H1 (cell line): ENCODE results near the gene SSTR4. TPM values are rescaled to one million over a fixed set of nuclear protein-coding genes. Genes with fewer than 3 reads are reported as not detected.

ENCODE experiments used
- CTCF ChIA-PET: fragments of 300-600 bp; sonication (Branson Sonifier 250); formaldehyde crosslinking; loops from one replicate; lab custom pipeline; 2021; ENCODE audit not compliant: partially characterized antibody; lab: Charles Lee
- POLR2A ChIA-PET: fragments of 300-600 bp; sonication (Branson Sonifier 250); formaldehyde crosslinking; loops from one replicate; lab custom pipeline; 2021; ENCODE audit warnings: inconsistent platforms; ENCODE audit not compliant: partially characterized antibody; lab: Charles Lee
- DNase-seq, 2 experiments: peaks; one replicate each; pipeline versions ENCODE4 v3.0.0 to v3.0.0-alpha.2; 2010 to 2022; ENCODE audit warnings: low spot score in 2 of 2, low read depth in 1 of 2, mixed read lengths in 1 of 2
- FAIRE-seq: peaks from 2 replicates; lab custom pipeline; 2011; peaks lifted over from hg19 to GRCh38; lab: Jason Lieb, UNC
- H2AFZ ChIP-seq: 2 replicates; pipeline ENCODE4 v1.8.1; 2012; ENCODE audit warnings: low read length, inconsistent platforms
- H2AK5ac ChIP-seq: 2 replicates; pipeline ENCODE4 v1.6.1; 2013; ENCODE audit warnings: low read depth, low read length
- H2BK120ac ChIP-seq: replicated peaks from 2 replicates; pipeline ENCODE3; 2013; ENCODE audit warnings: low read depth, low read length, inconsistent platforms
- H2BK12ac ChIP-seq: 2 replicates; pipeline ENCODE4 v1.6.1; 2013; ENCODE audit warnings: low read depth, low read length
- H2BK15ac ChIP-seq: 2 replicates; pipeline ENCODE4 v1.6.1; 2013; ENCODE audit warnings: low read length
- H2BK20ac ChIP-seq: 2 replicates; pipeline ENCODE4 v1.6.1; 2013; ENCODE audit warnings: low read length
- H2BK5ac ChIP-seq: 2 replicates; pipeline ENCODE4 v1.6.1; 2013; ENCODE audit warnings: low read depth, low read length
- H3K14ac ChIP-seq: 2 replicates; pipeline ENCODE4 v1.6.1; 2013; ENCODE audit warnings: inconsistent platforms; ENCODE audit not compliant: insufficient read length
- H3K18ac ChIP-seq: 2 replicates; pipeline ENCODE4 v1.6.1; 2013; ENCODE audit warnings: low read length; ENCODE audit errors: extremely low read depth
- H3K23ac ChIP-seq: 2 replicates; pipeline ENCODE4 v1.6.1; 2013; ENCODE audit warnings: inconsistent platforms; ENCODE audit not compliant: insufficient read length
- H3K23me2 ChIP-seq: 2 replicates; pipeline ENCODE4 v1.6.1; 2013; ENCODE audit warnings: low read depth, low read length
- H3K27ac ChIP-seq: 2 replicates; pipeline ENCODE4 v1.6.1; 2011; ENCODE audit warnings: low read depth, low read length, inconsistent platforms
- H3K27me3 ChIP-seq, 4 experiments: replicated peaks in 1 of 4; 1 replicate in 1 of 4; 2 replicates in 3 of 4; pipeline versions ENCODE4 v1.6.1 to v1.8.1; 2011 to 2013; ENCODE audit warnings: low read length in 3 of 4, mild to moderate bottlenecking in 3 of 4, inconsistent platforms in 2 of 4, mixed read lengths in 2 of 4, moderate library complexity in 1 of 4; ENCODE audit not compliant: control insufficient read depth in 3 of 4, insufficient read depth in 3 of 4; ENCODE audit errors: extremely low read depth in 1 of 4
- H3K36me3 ChIP-seq, 4 experiments: 2 replicates each; pipeline versions ENCODE4 v1.6.1 to v1.8.1; 2011 to 2013; ENCODE audit warnings: mild to moderate bottlenecking in 4 of 4, low read length in 3 of 4, moderate library complexity in 2 of 4, control low read depth in 1 of 4, inconsistent platforms in 1 of 4; ENCODE audit not compliant: insufficient read depth in 4 of 4, control insufficient read depth in 2 of 4
- H3K4ac ChIP-seq: replicated peaks from 2 replicates; pipeline ENCODE3; 2013; ENCODE audit warnings: low read length, low read depth, mixed read lengths, inconsistent platforms; ENCODE audit not compliant: insufficient read length
- H3K4me1 ChIP-seq, 4 experiments: replicated peaks in 1 of 4; 1 replicate in 1 of 4; 2 replicates in 3 of 4; pipeline versions ENCODE4 v1.6.1 to v1.8.1; 2011 to 2013; ENCODE audit warnings: low read length in 3 of 4, inconsistent platforms in 2 of 4, mixed read lengths in 1 of 4; ENCODE audit not compliant: insufficient read depth in 4 of 4, control insufficient read depth in 3 of 4
- H3K4me2 ChIP-seq, 2 experiments: 2 replicates each; pipeline versions ENCODE4 v1.6.1 to v1.8.1; 2011 to 2013; ENCODE audit warnings: low read depth in 2 of 2, low read length in 2 of 2, control low read depth in 1 of 2, inconsistent platforms in 1 of 2, mild to moderate bottlenecking in 1 of 2; ENCODE audit not compliant: insufficient read depth in 1 of 2
- H3K4me3 ChIP-seq, 4 experiments: fragments of 200-600, 300-600 bp in 1 of 4; sonication (generic), shearing (Covaris generic), sonication (Bioruptor Twin) in 1 of 4; 2 replicates each; pipeline versions ENCODE4 v1.5.1 to v1.8.1; 2011 to 2016; ENCODE audit warnings: low read length in 4 of 4, low read depth in 3 of 4, control low read depth in 2 of 4, inconsistent platforms in 2 of 4, mild to moderate bottlenecking in 2 of 4, mixed read lengths in 1 of 4, moderate library complexity in 1 of 4; ENCODE audit not compliant: insufficient read depth in 2 of 4; ENCODE audit errors: extremely low read depth in 1 of 4
- H3K56ac ChIP-seq: replicated peaks from 2 replicates; pipeline ENCODE3; 2013; ENCODE audit warnings: low read depth, mild to moderate bottlenecking, mixed read lengths, low read length, inconsistent platforms; ENCODE audit not compliant: insufficient read length
- H3K79me1 ChIP-seq: 2 replicates; pipeline ENCODE4 v1.6.1; 2013; ENCODE audit warnings: low read depth, low read length, control low read depth
- H3K79me2 ChIP-seq, 2 experiments: 2 replicates each; pipeline versions ENCODE4 v1.6.1 to v1.8.1; 2012 to 2013; ENCODE audit warnings: low read length in 2 of 2, mild to moderate bottlenecking in 2 of 2, inconsistent platforms in 1 of 2; ENCODE audit not compliant: insufficient read depth in 2 of 2, control insufficient read depth in 1 of 2
- H3K9ac ChIP-seq, 4 experiments: replicated peaks in 1 of 4; 1 replicate in 1 of 4; 2 replicates in 3 of 4; pipeline versions ENCODE4 v1.6.1 to v1.8.1; 2011 to 2013; ENCODE audit warnings: low read depth in 3 of 4, low read length in 3 of 4, control low read depth in 2 of 4, mild to moderate bottlenecking in 2 of 4, moderate library complexity in 2 of 4, inconsistent platforms in 1 of 4; ENCODE audit errors: extremely low read depth in 1 of 4
- H3K9me3 ChIP-seq, 2 experiments: 2 replicates each; pipeline versions ENCODE4 v1.6.1 to v1.8.1; 2012 to 2013; ENCODE audit warnings: mild to moderate bottlenecking in 2 of 2, moderate library complexity in 2 of 2, control low read depth in 1 of 2, inconsistent platforms in 1 of 2, low read depth in 1 of 2, low read length in 1 of 2, mixed read lengths in 1 of 2; ENCODE audit not compliant: insufficient read depth in 2 of 2
- H4K20me1 ChIP-seq, 2 experiments: replicated peaks in 1 of 2; 2 replicates each; pipeline versions ENCODE3 to v1.8.1; 2011 to 2013; ENCODE audit warnings: inconsistent platforms in 2 of 2, low read length in 2 of 2, mild to moderate bottlenecking in 1 of 2; ENCODE audit not compliant: insufficient read depth in 2 of 2, control insufficient read depth in 1 of 2
- H4K5ac ChIP-seq: 2 replicates; pipeline ENCODE4 v1.6.1; 2013; ENCODE audit warnings: low read length, low read depth, mixed read lengths, inconsistent platforms; ENCODE audit not compliant: insufficient read length
- H4K8ac ChIP-seq: 2 replicates; pipeline ENCODE4 v1.8.0; 2013; ENCODE audit warnings: mild to moderate bottlenecking, moderate library complexity, low read length, inconsistent platforms; ENCODE audit not compliant: insufficient read depth; ENCODE audit errors: extremely low read depth
- H4K91ac ChIP-seq: replicated peaks from 2 replicates; pipeline ENCODE3; 2013; ENCODE audit warnings: low read length, mixed read lengths, inconsistent platforms; ENCODE audit not compliant: insufficient read length
- EGR1 ChIP-seq: IDR thresholded peaks from 2 replicates; pipeline ENCODE4 v1.6.1; 2011; ENCODE audit warnings: low read depth, low read length, borderline replicate concordance
- NRF1 ChIP-seq: IDR thresholded peaks from 2 replicates; pipeline ENCODE4 v1.6.1; 2011; ENCODE audit warnings: mild to moderate bottlenecking, low read depth, low read length, improper control_type of control experiment
- POLR2A ChIP-seq, 2 experiments: IDR thresholded peaks; 1 replicate in 1 of 2; 2 replicates in 1 of 2; pipeline ENCODE4 v1.6.1; 2011; ENCODE audit warnings: low read depth in 2 of 2, low read length in 2 of 2, mild to moderate bottlenecking in 2 of 2; ENCODE audit errors: control extremely low read depth in 1 of 2
- TCF12 ChIP-seq: IDR thresholded peaks from 2 replicates; pipeline ENCODE4 v1.6.1; 2011; ENCODE audit warnings: low read depth, mild to moderate bottlenecking, low read length
- YY1 ChIP-seq: IDR thresholded peaks from 2 replicates; pipeline ENCODE4 v1.6.1; 2011; ENCODE audit warnings: low read depth, mild to moderate bottlenecking, low read length
- WGBS, 2 experiments: shearing (Covaris generic) in 1 of 2; methylation state at CpG; one replicate each; pipeline versions ENCODE4 v1.1.6 to v1.1.7; 2013 to 2015; ENCODE audit warnings: low lambda C conversion rate in 2 of 2, mixed read lengths in 2 of 2, inconsistent platforms in 1 of 2, low coverage in 1 of 2, missing lambda C conversion rate in 1 of 2; ENCODE audit not compliant: insufficient replicate concordance in 2 of 2, insufficient coverage in 1 of 2, insufficient read length in 1 of 2; ENCODE audit errors: extremely low coverage in 1 of 2, missing lambda C conversion rate in 1 of 2; 5-methylcytosine and 5-hydroxymethylcytosine counted together
- polyA plus RNA-seq, 7 experiments: library from polyadenylated mRNA; depleted of rRNA in 3 of 7; stranded (reverse) in 5 of 7; unstranded in 2 of 7; fragments of >200 nt in 5 of 7; fragments of 200-250 nt in 2 of 7; gene quantifications; 1 replicate in 5 of 7; 2 replicates in 1 of 7; 4 replicates in 1 of 7; pipeline versions ENCODE4 v1.2.1 to v1.2.3, GENCODE V29; 2011 to 2013; ENCODE audit warnings: missing spikeins in 2 of 7, mixed read lengths in 2 of 7
- total RNA-seq: library from RNA; stranded (reverse); fragmentation: NEBNext Ultra II Directional; extraction: Animal tissue kit (Norgen Biotek cat#: 25700); gene quantifications from 2 replicates; pipeline ENCODE4 v1.2.1, GENCODE V29; 2021
- TF ChIP-seq, protein P1 (sequence below): IDR thresholded peaks from 2 replicates; pipeline ENCODE4 v1.6.1; 2011; ENCODE audit warnings: low read length, improper control_type of control experiment
- TF ChIP-seq, protein P2 (sequence below), 3 experiments: IDR thresholded peaks; 1 replicate in 2 of 3; 2 replicates in 1 of 3; pipeline versions ENCODE4 v1.5.1 to v1.6.1; 2011; ENCODE audit warnings: low read length in 3 of 3, mild to moderate bottlenecking in 3 of 3, inconsistent platforms in 2 of 3, low read depth in 1 of 3, moderate library complexity in 1 of 3; ENCODE audit not compliant: insufficient read depth in 1 of 3; ENCODE audit errors: control extremely low read depth in 1 of 3

The SSTR4 gene
- total and polyA plus RNA-seq, 2 of the 8 experiments (the other 6 are each of a cell fraction or from before 2014, with no cell fraction given), result 0.05 TPM; not detected in 1

DNA sequence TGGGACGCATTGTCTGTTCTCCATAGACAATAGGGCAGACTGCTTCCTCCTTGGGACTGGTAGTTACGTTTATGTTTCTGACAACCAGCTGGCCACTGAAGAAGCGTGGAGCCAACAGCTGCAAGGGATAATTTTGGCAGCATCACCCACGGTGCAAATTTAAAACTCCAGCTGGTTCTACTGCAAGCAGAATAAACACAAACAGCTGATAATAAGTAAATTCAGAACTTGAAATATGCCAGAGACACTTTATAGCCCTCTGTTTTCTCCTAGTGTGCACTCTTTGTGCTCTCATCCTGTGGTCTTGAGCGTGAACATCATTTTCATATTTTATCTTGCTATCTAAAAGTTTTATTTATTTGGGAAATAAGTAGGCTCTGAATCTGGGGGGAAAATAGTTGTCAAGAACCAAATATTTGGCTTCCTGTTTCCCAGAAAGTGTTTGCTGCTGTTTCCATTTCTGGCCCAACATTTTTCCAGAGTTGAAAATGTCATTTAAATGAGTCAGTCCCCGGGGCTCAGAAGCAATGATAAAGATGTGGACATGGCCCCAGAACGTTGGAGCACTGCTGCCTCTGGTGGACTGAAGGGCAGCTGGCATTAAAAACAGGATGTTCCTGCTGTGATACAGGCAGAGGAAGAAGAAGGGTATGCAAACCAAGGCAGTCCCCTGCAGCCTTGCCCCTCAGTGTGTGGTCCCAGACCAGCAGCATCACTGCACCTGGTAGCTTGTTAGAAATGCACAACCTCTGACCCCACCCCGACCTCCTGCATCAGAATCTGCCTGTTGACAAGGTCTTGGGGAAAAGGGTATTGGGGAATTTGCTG is 26.8 kb downstream of the SSTR4 start:
- no peak overlapping the region for H2AK5ac ChIP-seq
- H3K4me1 ChIP-seq, result peaks cover 0 to 9% (median 4%) of the 10 kb centered on the region in 4 experiments; a peak in 5 of 7 replicates
- no peak overlapping the region for H2AFZ ChIP-seq
- H4K5ac ChIP-seq, result no peak overlapping the region
- H3K4me2 ChIP-seq, result peak overlapping the region; percentile 9 to 36; a peak in 2 of 4 replicates
- peak; percentile 82 for FAIRE-seq
- H2BK5ac ChIP-seq, result peak overlapping the region; percentile 66; the same call in 1 of the 2 replicates
- no peaks in the 10 kb centered on the region for H4K20me1 ChIP-seq
- H3K4ac ChIP-seq, result no peak overlapping the region
- H2BK15ac ChIP-seq, result no peak overlapping the region
- no peak overlapping the region for H3K56ac ChIP-seq
- H3K18ac ChIP-seq, result peak overlapping the region; percentile 63; the same call in 1 of the 2 replicates
- H4K8ac ChIP-seq, result no peak overlapping the region
- no peak overlapping the region for H3K9ac ChIP-seq
- no peak overlapping the region for H4K91ac ChIP-seq
- H3K79me2 ChIP-seq, result no peaks in the 10 kb centered on the region
- H3K14ac ChIP-seq, result no peak overlapping the region
- peaks cover 0 to 1% of the 10 kb centered on the region in 2 experiments; a peak in 1 of 4 replicates for H3K9me3 ChIP-seq
- POLR2A ChIA-PET, result interaction anchor here (0.8 to 2.4 kb wide), 3 partner anchors 11 to 288 kb away, joined by 3 to 13 read pairs (median 3); no protein-coding TSS in a partner anchor
- DNase-seq, result peak in 1 of 2 experiments; percentile 57
- WGBS, 2 experiments, result 65% methylated on average over 8 of the region's 8 CpGs; no CpG with 5 or more reads in 1 of the 2 experiments
- no peak overlapping the region; the same call in 1 of the 2 replicates for H2BK20ac ChIP-seq
- no peaks in the 10 kb centered on the region for H3K36me3 ChIP-seq
- no peak overlapping the region for H2BK120ac ChIP-seq
- H3K23me2 ChIP-seq, result no peaks in the 10 kb centered on the region
- H3K79me1 ChIP-seq, result no peaks in the 10 kb centered on the region
- no peaks in the 10 kb centered on the region for H3K27me3 ChIP-seq
- H3K23ac ChIP-seq, result no peak overlapping the region
- 0 out of 2 replicates have a peak overlapping the region, but pooled peaks have one; percentile 4 for H3K27ac ChIP-seq
- H2BK12ac ChIP-seq, result peak overlapping the region; percentile 4; the same call in 1 of the 2 replicates
- CTCF ChIA-PET, result interaction anchor here (0.6 to 11.7 kb wide), 22 partner anchors 12 to 694 kb away, joined by 3 to 90 read pairs (median 5); partner anchors contain the start of gene THBD
- no peak overlapping the region for H3K4me3 ChIP-seq
- TF ChIP-seq POLR2A (IDR thresholded peaks at IDR 0.05; ENCODE audit: control extremely low read depth in 1 of 2, low read depth in 2 of 2, low read length in 2 of 2), result no peak
- TF ChIP-seq, protein P1, sequence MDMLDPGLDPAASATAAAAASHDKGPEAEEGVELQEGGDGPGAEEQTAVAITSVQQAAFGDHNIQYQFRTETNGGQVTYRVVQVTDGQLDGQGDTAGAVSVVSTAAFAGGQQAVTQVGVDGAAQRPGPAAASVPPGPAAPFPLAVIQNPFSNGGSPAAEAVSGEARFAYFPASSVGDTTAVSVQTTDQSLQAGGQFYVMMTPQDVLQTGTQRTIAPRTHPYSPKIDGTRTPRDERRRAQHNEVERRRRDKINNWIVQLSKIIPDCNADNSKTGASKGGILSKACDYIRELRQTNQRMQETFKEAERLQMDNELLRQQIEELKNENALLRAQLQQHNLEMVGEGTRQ, result no peak
- TF ChIP-seq YY1, result peak; percentile 58; the same call in 1 of the 2 replicates
- TF ChIP-seq TCF12, result peak; percentile 93; the same call in 1 of the 2 replicates
- TF ChIP-seq, protein P2, sequence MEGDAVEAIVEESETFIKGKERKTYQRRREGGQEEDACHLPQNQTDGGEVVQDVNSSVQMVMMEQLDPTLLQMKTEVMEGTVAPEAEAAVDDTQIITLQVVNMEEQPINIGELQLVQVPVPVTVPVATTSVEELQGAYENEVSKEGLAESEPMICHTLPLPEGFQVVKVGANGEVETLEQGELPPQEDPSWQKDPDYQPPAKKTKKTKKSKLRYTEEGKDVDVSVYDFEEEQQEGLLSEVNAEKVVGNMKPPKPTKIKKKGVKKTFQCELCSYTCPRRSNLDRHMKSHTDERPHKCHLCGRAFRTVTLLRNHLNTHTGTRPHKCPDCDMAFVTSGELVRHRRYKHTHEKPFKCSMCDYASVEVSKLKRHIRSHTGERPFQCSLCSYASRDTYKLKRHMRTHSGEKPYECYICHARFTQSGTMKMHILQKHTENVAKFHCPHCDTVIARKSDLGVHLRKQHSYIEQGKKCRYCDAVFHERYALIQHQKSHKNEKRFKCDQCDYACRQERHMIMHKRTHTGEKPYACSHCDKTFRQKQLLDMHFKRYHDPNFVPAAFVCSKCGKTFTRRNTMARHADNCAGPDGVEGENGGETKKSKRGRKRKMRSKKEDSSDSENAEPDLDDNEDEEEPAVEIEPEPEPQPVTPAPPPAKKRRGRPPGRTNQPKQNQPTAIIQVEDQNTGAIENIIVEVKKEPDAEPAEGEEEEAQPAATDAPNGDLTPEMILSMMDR (IDR thresholded peaks at IDR 0.05; ENCODE audit: control extremely low read depth in 1 of 3, insufficient read depth in 1 of 3, low read depth in 1 of 3, low read length in 3 of 3), result peak; percentile 45 to 81 (median 63)
- no peak for TF ChIP-seq NRF1
- TF ChIP-seq EGR1, result no peak
